Myocyte (in vitro differentiated cells): Measurements from ENCODE around the gene NR5A2. TPM values are rescaled to one million over a fixed set of nuclear protein-coding genes. Genes with fewer than 3 reads are reported as not detected.
A peak's percentile ranks its signal among the peaks of the same experiment; 100 is the strongest.

Experiments
- DNase-seq: peaks from one replicate; pipeline ENCODE4 v3.0.0-alpha.2; 2012; ENCODE audit warnings: low read depth
- total RNA-seq: library from RNA; depleted of rRNA; stranded (reverse); fragments of >200 nt; gene quantifications from 2 replicates; pipeline ENCODE4 v1.2.3, GENCODE V29; 2014

Gene NR5A2
- total RNA-seq, 1 donor from 2014 or later, result not detected

DNA sequence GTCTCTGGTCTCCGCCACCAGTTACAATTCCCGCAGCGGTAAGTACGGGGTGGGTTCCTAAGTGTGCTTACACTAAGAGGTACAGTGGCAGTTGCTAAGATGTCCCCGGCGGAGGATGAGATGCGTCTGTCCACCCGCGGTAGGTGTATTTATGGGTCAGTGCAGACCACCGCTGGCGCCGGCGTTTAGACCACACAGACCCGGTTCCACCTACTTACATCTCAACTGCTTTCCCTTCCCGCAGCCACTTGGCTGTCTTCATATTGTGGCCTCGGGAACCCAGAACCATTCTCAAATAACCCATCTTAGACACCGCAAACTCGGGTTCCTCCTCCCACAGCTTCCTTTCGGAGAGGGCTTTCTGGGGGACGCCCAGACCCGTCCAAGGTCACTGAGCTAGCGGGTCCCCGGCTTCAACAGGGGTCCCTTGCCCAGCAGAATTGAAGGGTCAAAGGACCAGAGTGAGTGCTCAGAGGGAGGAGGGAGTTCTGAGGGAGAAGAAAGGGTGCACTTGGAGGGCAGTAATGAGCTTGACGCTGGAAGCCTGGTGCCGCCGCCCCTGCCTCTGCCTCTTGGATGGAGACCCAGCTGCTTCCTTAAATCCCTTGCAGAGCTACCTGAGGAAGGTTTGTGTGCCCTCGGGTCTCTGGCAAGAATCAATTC, 8.6 kb downstream of the NR5A2 start:
- no peak for DNase-seq

GRCh38 chr1:200036619-200037270, 9.2 kb downstream of the NR5A2 start:
- no peak for DNase-seq

GRCh38 chr1:200037501-200037900, 10.0 kb downstream of the NR5A2 start:
- no peak for DNase-seq

DNA sequence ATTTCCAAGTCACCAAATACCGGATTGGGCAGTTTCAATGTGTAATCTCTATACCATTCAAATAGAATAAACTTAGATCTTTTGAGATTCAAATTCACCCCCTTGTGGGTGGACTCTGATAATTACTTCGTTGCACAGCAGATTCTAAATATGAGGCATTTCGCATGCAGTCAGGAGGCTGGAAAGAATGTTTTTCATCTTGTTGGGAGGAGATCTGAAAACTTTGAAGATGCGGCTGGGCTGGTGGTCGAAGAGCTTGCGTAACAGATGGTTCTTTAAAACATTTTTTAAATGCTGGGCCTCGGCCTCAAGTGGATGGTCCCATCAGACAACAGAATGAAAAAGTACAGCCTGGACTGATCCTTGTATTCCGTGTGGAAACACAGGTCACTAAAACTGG, 10.4 kb downstream of the NR5A2 start:
- no peak for DNase-seq

DNA sequence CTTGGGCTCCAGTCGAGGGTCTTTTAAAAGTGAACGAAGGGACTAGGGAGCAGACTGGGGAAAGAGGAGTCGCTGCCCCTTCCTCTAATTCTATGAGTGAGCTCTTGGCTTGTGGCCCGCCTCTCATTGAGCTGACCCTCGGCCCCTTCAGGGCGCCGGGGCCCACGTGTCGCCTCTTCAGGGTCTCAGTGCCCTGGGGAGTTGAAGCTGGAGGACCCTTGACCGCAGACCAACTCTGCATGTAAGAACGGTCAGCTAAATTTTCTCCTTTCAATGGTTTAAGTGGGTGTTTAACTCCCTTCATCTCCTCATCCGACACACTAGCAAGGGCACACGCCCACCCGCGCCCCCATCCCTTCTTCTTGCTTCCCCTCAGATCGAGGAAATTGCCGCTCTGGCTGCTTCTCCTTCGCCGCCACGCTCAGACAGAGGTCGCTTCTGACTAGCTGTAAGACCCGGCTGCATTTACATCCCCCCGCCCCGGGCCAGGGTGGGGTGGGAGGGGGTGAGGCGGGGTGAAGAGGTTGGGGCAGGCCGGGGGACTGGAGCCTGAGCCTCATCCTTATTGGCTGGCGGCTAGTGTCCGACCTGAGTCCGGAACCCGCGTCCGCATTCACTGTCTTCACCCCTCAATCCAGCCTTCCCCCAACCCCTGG, 10.9 kb downstream of the NR5A2 start:
- DNase-seq, result no peak

DNA sequence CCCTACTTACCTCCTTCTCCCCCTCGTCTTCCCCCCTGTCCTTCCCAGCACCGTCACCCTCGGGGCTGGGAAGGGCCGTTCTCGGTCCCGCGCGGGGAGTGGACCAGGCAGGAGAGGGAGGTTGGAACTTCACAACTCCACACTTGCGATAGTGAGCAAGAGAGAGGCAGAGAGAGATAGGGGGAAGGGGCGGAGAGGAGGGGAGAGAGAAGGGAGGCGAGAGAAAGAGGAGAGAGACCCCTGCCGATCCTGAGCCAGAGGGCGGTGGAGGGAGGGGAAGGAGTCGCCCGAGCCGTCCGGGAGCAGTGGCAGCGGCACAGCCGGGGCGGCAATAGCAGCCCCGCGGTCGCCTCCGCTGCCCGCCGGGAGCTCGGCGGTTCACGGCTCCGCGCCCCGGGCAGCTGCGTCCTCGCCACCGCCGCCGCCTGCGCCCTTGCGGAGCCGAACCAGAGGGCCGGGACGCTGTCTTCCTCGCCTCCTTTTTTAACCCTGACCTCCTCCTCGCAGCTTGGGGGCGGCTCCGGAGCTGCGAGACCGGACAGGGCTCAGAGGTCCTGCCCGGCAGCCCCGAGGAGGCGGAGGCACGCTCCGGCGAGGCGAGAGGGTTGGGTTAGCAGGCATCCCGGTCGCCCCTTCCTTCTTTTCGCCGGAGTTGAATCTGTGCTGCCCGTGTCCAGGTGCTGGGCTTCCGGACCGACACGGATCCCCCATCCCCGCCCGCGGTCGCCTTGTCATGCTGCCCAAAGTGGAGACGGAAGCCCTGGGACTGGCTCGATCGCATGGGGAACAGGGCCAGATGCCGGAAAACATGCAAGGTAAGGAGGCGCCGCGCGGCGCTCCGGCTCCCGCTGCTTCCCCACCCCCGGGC, 11.7 kb downstream of the NR5A2 start:
- DNase-seq, result peak; percentile 30

GRCh38 chr1:200039849-200040474, 12.5 kb downstream of the NR5A2 start:
- no peak for DNase-seq

- DNase-seq, result no peak
Measured at GRCh38 chr1:200040481-200041138, 13.1 kb downstream of the NR5A2 start.

DNA sequence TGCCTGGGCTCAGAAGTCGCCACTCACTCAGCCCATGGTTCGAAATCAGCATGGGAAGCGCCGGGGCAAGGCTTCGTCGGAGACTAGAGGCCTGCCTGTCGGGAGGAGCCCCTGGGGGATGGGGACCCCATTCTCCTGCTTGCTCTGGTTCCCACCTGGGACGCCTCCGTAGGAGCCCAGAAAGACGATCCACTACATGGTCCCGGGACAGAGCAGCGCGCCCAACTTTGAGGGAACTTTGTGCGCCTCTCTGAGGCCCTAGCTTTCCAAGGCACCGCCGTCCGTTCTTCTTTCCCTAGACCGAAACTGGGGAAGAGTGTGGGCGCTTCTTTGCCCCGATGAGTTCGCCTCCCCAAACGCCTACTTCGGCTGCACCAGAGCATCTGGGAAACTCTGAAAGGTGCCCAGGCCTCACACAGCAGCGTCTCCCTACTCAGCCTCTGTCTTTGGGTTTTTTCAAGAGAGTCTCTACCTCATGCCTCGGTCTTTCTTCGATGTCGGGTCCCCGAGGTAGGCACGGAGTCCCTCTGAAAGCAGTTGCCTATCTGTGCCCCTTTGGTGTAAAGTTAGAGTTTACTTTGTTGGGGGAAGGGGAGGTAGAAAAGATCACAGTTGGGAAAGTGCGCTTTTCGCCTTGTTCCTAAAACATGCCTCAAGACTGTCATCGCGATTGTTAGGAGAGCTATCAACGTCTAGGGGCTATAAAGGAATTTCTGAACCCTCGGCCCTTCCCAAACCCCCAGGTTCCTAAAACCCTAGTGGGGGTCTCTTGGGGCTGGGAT, 14.0 kb downstream of the NR5A2 start:
- no peak for DNase-seq

DNA sequence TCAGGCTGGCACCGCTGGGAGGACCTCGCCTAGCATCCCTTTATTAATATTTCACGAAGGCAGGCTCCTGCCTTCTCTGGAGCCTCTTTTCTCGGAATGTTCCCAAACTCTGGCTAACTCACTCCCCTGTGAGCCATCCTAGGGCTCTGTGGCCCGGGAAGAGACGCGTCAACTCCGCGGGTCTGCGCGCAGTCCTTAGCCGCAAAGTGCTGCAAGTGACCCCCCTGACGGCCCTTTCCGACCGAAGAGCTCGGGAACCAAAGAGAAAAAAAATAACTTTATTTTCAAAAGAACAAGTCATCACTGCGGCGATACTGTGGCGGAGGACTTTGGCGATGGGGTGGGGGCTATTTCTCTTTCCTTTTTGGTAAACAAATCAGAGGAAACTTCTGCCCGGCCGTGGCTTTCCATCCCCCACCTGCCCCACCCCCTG, 14.6 kb downstream of the NR5A2 start:
- no peak for DNase-seq

DNA sequence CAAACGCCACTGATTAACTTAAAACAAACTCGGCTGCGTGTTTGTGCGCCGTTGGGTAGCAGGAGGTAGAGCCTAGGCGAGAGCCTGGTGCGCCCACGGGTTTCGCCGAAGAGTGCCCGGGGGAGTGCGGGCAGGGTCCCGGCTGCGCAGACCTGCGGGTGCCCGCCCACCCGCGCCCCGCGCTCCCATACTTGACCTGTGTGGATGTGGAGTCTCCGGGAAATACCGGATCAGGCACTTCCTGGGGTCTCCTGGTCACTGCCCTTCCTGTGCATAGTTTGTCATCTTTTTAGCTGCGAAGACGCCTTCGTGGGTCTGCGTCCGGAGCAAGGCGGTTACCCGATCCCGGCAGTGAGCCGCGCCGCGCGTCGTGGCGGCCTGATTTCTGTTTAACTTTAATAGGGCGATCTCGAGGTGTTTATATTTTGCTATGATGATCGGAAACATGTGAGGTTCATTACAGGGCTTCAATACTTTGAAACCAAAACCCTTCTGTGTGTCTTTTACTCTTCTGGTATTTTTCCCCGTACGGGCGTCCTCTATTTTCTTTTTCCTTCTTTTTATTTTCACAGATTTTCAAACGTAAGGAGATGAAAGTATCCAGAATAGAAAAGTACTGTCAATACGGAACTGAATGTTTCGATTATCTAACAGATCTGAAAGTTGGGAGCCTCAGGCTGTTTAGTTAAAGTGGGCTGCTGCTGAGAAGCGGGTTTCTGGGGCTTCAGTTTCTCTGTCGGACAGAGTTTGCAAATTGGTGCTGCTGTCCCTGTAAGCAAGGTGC, 15.2 kb downstream of the NR5A2 start:
- no peak for DNase-seq

GRCh38 chr1:200043336-200043668, 15.8 kb downstream of the NR5A2 start:
- no peak for DNase-seq

DNA sequence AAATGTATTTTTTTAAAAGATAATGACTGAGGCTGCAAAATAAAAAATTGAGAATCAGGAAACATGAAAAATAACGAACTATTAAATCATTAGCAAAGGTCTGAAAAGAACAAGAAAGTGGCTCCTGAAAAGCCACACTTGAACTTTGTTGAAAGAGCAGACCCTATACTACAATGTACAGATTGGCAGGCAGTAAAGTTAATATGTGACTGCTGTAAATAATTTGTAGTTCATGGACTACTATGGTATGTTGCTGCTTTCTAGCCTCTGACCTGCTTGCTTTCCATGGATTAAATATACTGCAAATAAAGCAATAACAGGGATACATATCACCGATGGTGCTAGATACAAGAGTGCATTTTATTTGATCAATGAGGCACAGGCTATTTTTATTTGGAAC, 18.6 kb downstream of the NR5A2 start:
- no peak for DNase-seq

- DNase-seq, result no peak
Measured at GRCh38 chr1:200048244-200048643, 20.7 kb downstream of the NR5A2 start.

DNA sequence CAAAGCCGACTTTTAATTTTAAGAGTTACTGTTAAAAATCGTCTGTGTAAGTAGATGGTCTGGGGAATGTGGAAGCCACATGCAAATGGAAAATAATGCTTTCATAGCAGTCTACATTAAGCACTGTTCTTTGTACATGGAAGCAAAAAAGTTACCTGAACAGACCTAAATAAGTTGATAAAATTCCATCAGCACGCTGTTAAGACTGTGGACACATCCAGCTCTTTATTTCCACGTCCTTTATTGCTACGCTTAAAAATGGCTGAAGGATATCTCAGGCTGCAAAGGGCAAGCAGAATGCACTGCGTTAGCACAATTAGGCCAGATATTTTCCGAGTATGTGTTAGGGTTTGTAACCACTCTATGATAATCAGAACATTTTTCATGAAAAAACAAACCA, 22.3 kb downstream of the NR5A2 start:
- DNase-seq, result no peak

- DNase-seq, result no peak
Measured at GRCh38 chr1:200051620-200052019, 24.1 kb downstream of the NR5A2 start.

- DNase-seq, result no peak
Measured at GRCh38 chr1:200053091-200053490, 25.6 kb downstream of the NR5A2 start.

DNA sequence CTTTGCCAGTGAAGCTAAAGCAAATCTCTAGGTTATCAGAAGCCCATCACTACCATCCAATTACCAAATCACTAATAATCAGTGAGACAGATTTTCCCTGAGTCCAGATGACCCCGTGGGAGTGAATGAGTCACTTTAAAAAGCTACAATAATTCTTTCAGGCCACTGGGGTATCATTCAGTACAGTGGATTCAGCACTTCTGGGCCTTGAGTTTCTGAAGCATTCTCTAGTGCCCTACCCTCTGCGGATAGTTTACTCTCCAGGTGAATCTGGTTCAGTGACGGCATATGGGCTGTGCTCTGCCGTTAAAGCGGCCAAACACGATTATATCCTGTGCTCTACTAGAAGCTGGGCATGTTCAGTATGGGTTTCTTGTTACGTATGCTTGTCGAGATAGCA, 26.1 kb downstream of the NR5A2 start:
- DNase-seq, result no peak

DNA sequence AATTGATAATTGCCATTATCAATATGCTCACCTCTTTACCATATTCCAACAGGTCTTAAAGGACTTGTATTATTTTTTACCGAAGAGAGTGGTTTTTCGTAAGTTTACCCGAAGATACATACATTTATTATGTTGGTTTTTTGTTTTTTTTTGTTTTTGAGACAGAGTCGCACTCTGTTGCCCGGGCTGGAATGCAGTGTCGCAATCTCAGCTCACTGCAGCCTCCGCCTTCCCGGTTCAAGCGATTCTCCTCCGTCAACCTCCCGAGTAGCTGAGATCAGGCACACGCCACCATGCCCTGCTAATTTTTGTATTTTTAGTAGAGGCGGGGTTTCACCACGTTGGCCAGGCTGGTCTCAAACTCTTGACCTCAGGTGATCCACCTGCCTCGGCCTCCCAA, 30.8 kb downstream of the NR5A2 start:
- DNase-seq, result no peak
